ENCODE measurements around the gene BCL11B.

- TF ChIP-seq, protein P1, sequence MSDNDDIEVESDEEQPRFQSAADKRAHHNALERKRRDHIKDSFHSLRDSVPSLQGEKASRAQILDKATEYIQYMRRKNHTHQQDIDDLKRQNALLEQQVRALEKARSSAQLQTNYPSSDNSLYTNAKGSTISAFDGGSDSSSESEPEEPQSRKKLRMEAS (IDR thresholded peaks at IDR 0.05): no peak
- TF ChIP-seq TAF1 (IDR thresholded peaks at IDR 0.05; ENCODE audit: low read depth): no peak
These were observed 9.8 kb downstream of the BCL11B start for GRCh38 chr14:99261912-99262787.

All from Ishikawa (cell line).